Tibial nerve (tissue), 4 donors: Measurements from ENCODE around the gene TGM2. TPM values are rescaled to one million over a fixed set of nuclear protein-coding genes. Genes with fewer than 3 reads are reported as not detected.

Experiments
- DNase-seq, 2 donors: peaks; one replicate each; pipeline ENCODE4 v3.0.0-alpha.2; 2019; ENCODE audit warnings: low spot score in 2 of 2
- H3K27ac ChIP-seq, 4 donors: fragments of 200-600 bp; sonication (generic) in 3 of 4; one replicate each; pipeline ENCODE4 v1.5.1; 2017 to 2019; ENCODE audit warnings: mild to moderate bottlenecking in 1 of 4
- H3K27me3 ChIP-seq, 2 donors: fragments of 200-600 bp; sonication (generic) in 1 of 2; one replicate each; pipeline versions ENCODE4 v1.5.1 to v1.6.0; 2017 to 2019
- H3K36me3 ChIP-seq, 3 donors: fragments of 200-600 bp; sonication (generic); one replicate each; pipeline ENCODE4 v1.5.1; 2018 to 2019
- H3K4me1 ChIP-seq, 4 donors: fragments of 200-600 bp; sonication (generic) in 3 of 4; one replicate each; pipeline ENCODE4 v1.5.1; 2017 to 2019
- H3K4me3 ChIP-seq, 4 donors: fragments of 200-600 bp; sonication (generic) in 3 of 4; one replicate each; pipeline ENCODE4 v1.5.1; 2017 to 2019; ENCODE audit warnings: mild to moderate bottlenecking in 1 of 4, moderate library complexity in 1 of 4
- H3K9me3 ChIP-seq, 4 donors: fragments of 200-600 bp; sonication (generic) in 3 of 4; one replicate each; pipeline ENCODE4 v1.5.1; 2017 to 2019
- CTCF ChIP-seq, 5 experiments: fragments of 200-600 bp in 3 of 5; fragments of 450-650 bp in 2 of 5; sonication (generic) in 3 of 5; IDR thresholded peaks; one replicate each; pipeline ENCODE4 v1.5.1; 2016 to 2019; ENCODE audit warnings: antibody characterized with exemption in 5 of 5, mild to moderate bottlenecking in 3 of 5, moderate library complexity in 2 of 5
- EP300 ChIP-seq, 2 donors: sonication (generic); formaldehyde crosslinking; IDR thresholded peaks; one replicate each; pipeline ENCODE4 v1.6.1; 2017; ENCODE audit warnings: antibody characterized with exemption in 2 of 2, mild to moderate bottlenecking in 1 of 2
- POLR2A ChIP-seq, 2 donors: fragments of 450-650 bp; IDR thresholded peaks; one replicate each; pipeline ENCODE4 v1.6.1; 2017; ENCODE audit warnings: antibody characterized with exemption in 2 of 2, mild to moderate bottlenecking in 2 of 2, moderate library complexity in 2 of 2
- WGBS, 2 donors: methylation state at CpG; one replicate each; pipeline ENCODE4 v1.1.5; 2018; 5-methylcytosine and 5-hydroxymethylcytosine counted together
- total RNA-seq, 4 donors: library from RNA; depleted of rRNA; stranded (reverse); fragments of >200 nt; gene quantifications; one replicate each; pipeline ENCODE4 v1.1.0, GENCODE V29; 2016

Gene TGM2
- total RNA-seq, 4 donors from 2014 or later, result 17.0 to 87.6 (median 55.8) TPM

- TF ChIP-seq EP300 (IDR thresholded peaks at IDR 0.05) (no peak), POLR2A (IDR thresholded peaks at IDR 0.05) (no peak), CTCF (IDR thresholded peaks at IDR 0.05) (no peak)
- 49 to 60% methylated on average over 4 of the region's 4 CpGs for whole genome bisulfite sequencing, 2 donors
- Histone ChIP-seq H3K4me3 (no peak overlapping the region), H3K4me1 (peaks cover 0 to 32% (median 4%) of the 10 kb centered on the region in 4 donors), H3K36me3 (no peaks in the 10 kb centered on the region), H3K27ac (no peak overlapping the region), H3K9me3 (no peaks in the 10 kb centered on the region), H3K27me3 (no peaks in the 10 kb centered on the region)
- DNase-seq, result no peak
These were observed 7.3 kb upstream of the TGM2 start for GRCh38 chr20:38172408-38172807.

DNA sequence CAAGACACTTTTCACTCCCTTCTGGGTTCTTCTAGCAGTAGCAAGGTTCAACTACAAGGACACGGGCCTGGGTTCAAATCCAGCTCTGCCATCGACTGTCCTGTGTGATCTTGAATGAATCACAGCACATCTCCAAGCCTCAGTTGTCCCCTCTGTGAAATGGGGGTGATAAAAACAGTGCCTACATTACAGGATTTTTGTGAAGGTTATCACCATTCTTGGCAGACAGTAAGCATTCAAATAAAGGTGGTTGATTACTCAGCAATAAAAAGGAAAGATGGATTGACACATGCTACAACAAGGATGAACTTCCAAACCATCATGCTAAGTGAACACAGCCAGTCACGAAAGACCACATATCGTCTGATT lies 6.6 kb upstream of the TGM2 start:
- H3K4me3 ChIP-seq, result no peak overlapping the region
- H3K27me3 ChIP-seq, result no peaks in the 10 kb centered on the region
- H3K9me3 ChIP-seq, result no peaks in the 10 kb centered on the region
- H3K4me1 ChIP-seq, result peaks cover 0 to 35% (median 4%) of the 10 kb centered on the region in 4 donors
- no peaks in the 10 kb centered on the region for H3K36me3 ChIP-seq
- no peak for TF ChIP-seq CTCF (IDR thresholded peaks at IDR 0.05)
- no peak for TF ChIP-seq POLR2A (IDR thresholded peaks at IDR 0.05)
- TF ChIP-seq EP300 (IDR thresholded peaks at IDR 0.05), result no peak
- no peak overlapping the region for H3K27ac ChIP-seq
- WGBS, 2 donors, result 64 to 77% methylated on average over 4 of the region's 4 CpGs
- no peak for DNase-seq

- peaks cover 0 to 41% (median 4%) of the 10 kb centered on the region in 4 donors for H3K4me1 ChIP-seq
- TF ChIP-seq CTCF (IDR thresholded peaks at IDR 0.05) (no peak), POLR2A (IDR thresholded peaks at IDR 0.05) (no peak), EP300 (IDR thresholded peaks at IDR 0.05) (no peak)
These were observed 6.0 kb upstream of the TGM2 start for GRCh38 chr20:38170826-38171674.

DNA sequence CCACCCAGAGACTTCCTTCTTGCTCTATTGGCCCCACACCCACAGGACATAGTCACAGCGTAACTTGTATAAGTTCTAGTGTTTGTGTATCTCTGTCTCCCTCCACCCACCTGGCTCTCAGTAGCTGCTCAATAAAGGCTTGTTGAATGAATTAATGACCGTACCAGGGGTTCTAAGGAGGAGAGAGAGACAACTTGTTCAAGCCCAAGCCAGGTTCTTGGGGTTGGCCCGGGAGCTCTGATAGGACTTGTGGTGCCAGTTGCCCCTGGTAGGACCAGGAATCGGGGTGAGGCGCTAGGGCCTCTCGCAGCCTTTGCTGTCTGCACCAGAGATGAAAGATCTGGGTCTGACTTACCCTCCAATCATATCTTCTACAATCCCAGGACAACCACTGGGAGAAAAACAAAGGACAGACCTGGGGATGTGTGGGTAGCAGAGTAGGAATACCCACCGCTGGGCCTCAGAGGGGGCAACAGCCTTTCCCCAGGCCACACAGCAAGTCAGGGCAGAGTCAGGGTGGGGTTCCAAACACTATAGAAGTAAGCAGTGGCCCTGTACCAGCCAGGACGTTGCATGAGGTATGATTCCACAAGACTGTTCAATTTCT lies 5.3 kb upstream of the TGM2 start:
- Histone ChIP-seq H3K9me3 (no peaks in the 10 kb centered on the region), H3K4me3 (no peak overlapping the region), H3K4me1 (peaks cover 0 to 48% (median 4%) of the 10 kb centered on the region in 4 donors), H3K27me3 (no peaks in the 10 kb centered on the region), H3K27ac (no peak overlapping the region), H3K36me3 (no peaks in the 10 kb centered on the region)
- no peak for DNase-seq
- WGBS, 2 donors, result 61 to 76% methylated on average over 7 to 8 of the region's 8 CpGs
- TF ChIP-seq CTCF (IDR thresholded peaks at IDR 0.05) (no peak), EP300 (IDR thresholded peaks at IDR 0.05) (no peak), POLR2A (IDR thresholded peaks at IDR 0.05) (no peak)

More at GRCh38 chr20:38170826-38171674, 6.0 kb upstream of the TGM2 start:
- DNase-seq, result no peak
- no peak overlapping the region for H3K27ac ChIP-seq
- H3K9me3 ChIP-seq, result no peaks in the 10 kb centered on the region
- H3K36me3 ChIP-seq, result no peaks in the 10 kb centered on the region
- H3K4me3 ChIP-seq, result no peak overlapping the region
- 51 to 54% methylated on average over 11 of the region's 11 CpGs for WGBS, 2 donors
- no peaks in the 10 kb centered on the region for H3K27me3 ChIP-seq

GRCh38 chr20:38169636-38170193 lies 4.6 kb upstream of the TGM2 start:
- TF ChIP-seq CTCF (IDR thresholded peaks at IDR 0.05) (no peak), EP300 (IDR thresholded peaks at IDR 0.05) (no peak), POLR2A (IDR thresholded peaks at IDR 0.05) (no peak)
- 95 to 96% methylated on average over 6 of the region's 6 CpGs for WGBS, 2 donors
- peaks cover 0 to 54% (median 7%) of the 10 kb centered on the region in 4 donors for H3K4me1 ChIP-seq

More at GRCh38 chr20:38169636-38170193, 4.6 kb upstream of the TGM2 start:
- DNase-seq, result no peak
- Histone ChIP-seq H3K4me3 (no peak overlapping the region), H3K27ac (no peak overlapping the region), H3K9me3 (no peaks in the 10 kb centered on the region), H3K27me3 (no peaks in the 10 kb centered on the region), H3K36me3 (no peaks in the 10 kb centered on the region)
